Measurements from ENCODE around the gene AKR1B15. TPM values are rescaled to one million over a fixed set of nuclear protein-coding genes. Genes with fewer than 3 reads are reported as not detected.

AKR1B15 gene
- total RNA-seq, result under 1 TPM in 1 of 4 donors, not detected in 3; 0.17 TPM

DNA sequence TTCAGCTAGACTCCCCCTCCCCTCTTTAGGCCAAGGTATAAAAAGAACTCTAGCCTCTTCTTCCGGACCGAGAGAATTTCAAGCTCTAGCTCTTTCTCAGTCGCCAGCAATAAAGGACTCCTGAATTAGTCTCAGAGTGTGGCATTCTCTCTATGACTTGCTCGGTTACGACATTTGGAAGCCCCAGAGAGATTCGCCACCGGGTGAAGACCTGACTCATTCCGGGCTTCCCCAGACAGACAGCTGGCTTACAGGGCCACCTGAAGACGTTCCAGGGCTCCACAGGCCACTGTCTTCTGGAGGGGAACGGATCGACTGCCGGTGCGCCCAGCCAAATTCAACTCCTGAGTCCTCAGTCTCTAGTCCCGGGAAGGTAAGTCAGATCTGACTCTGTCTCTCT, at the start of gene AKR1B15:
TSS of gene AKR1B15 (plus strand) at position 234 of the 400 bp plus-strand sequence. CDS start 15,510 bp downstream, outside the sequence.
- intact Hi-C loops (cut with DNase I), result loop anchor here (5.0 to 10.0 kb wide), 2 partner anchors 58 to 114 kb away; no protein-coding TSS in a partner anchor
- Histone ChIP-seq H3K4me3 (peak within 1 kb of the TSS in 1 of 4 donors; percentile 45), H3K4me1 (peaks cover 0 to 8% (median 2%) of the 10 kb centered on the region in 4 donors), H3K27me3 (no peaks in the 10 kb centered on the region), H3K9me3 (no peaks in the 10 kb centered on the region), H3K27ac (replicated peaks in 1 of 4) (peak within 1 kb of the TSS in 2 of 4 donors; percentile 14 to 45), H3K36me3 (no peaks in the 10 kb centered on the region)
- 78% methylated on average over 12 of the region's 14 CpGs for WGBS
- TF ChIP-seq POLR2AphosphoS5 (IDR thresholded peaks at IDR 0.05), result no peak
- TF ChIP-seq EP300 (IDR thresholded peaks at IDR 0.05), result no peak
- TF ChIP-seq, protein P1, sequence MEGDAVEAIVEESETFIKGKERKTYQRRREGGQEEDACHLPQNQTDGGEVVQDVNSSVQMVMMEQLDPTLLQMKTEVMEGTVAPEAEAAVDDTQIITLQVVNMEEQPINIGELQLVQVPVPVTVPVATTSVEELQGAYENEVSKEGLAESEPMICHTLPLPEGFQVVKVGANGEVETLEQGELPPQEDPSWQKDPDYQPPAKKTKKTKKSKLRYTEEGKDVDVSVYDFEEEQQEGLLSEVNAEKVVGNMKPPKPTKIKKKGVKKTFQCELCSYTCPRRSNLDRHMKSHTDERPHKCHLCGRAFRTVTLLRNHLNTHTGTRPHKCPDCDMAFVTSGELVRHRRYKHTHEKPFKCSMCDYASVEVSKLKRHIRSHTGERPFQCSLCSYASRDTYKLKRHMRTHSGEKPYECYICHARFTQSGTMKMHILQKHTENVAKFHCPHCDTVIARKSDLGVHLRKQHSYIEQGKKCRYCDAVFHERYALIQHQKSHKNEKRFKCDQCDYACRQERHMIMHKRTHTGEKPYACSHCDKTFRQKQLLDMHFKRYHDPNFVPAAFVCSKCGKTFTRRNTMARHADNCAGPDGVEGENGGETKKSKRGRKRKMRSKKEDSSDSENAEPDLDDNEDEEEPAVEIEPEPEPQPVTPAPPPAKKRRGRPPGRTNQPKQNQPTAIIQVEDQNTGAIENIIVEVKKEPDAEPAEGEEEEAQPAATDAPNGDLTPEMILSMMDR (IDR thresholded peaks at IDR 0.05), result no peak
- TF ChIP-seq POLR2A (IDR thresholded peaks at IDR 0.05; ENCODE audit: low read depth), result no peak
- no peak for DNase-seq (ENCODE audit: extremely low spot score)

- Histone ChIP-seq H3K9me3 (no peaks in the 10 kb centered on the region), H3K27me3 (no peaks in the 10 kb centered on the region), H3K27ac (replicated peaks in 1 of 4) (no peak overlapping the region), H3K4me3 (no peak overlapping the region), H3K4me1 (peaks cover 0 to 5% (median 0%) of the 10 kb centered on the region in 4 donors), H3K36me3 (no peaks in the 10 kb centered on the region)
- 83% methylated on average over 2 of the region's 2 CpGs for WGBS
- intact Hi-C loops (cut with DNase I), result no loop called here
- TF ChIP-seq EP300 (IDR thresholded peaks at IDR 0.05) (no peak), POLR2AphosphoS5 (IDR thresholded peaks at IDR 0.05) (no peak), POLR2A (IDR thresholded peaks at IDR 0.05; ENCODE audit: low read depth) (no peak)
- TF ChIP-seq, protein P1 (IDR thresholded peaks at IDR 0.05), result no peak
- DNase-seq (ENCODE audit: extremely low spot score), result no peak
Observed at GRCh38 chr7:134500406-134500805, 48.5 kb upstream of the AKR1B15 start.

DNA sequence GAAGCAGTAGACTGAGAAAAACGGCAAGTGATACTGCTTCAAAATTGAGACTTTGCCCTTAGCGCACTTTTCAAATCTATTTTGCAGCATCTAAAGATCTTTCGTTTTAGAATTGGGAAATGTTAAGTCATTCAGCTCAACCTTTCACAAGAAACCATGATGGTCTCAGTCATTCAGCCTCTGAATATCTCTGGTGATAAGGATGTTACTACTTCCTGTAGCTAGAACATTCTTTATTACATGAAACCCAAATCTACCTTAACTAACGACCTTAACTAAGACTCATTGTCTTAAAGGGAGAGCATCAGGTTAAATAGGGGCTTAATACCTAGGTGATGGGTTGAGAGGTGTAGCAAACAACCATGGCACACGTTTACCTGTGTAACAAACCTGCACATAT, 47.9 kb upstream of the AKR1B15 start:
- Histone ChIP-seq H3K27me3 (no peaks in the 10 kb centered on the region), H3K27ac (replicated peaks in 1 of 4) (no peak overlapping the region), H3K36me3 (no peaks in the 10 kb centered on the region), H3K4me1 (peaks cover 0 to 5% (median 0%) of the 10 kb centered on the region in 4 donors), H3K4me3 (no peak overlapping the region), H3K9me3 (no peaks in the 10 kb centered on the region)
- 69% methylated on average over 5 of the region's 5 CpGs for WGBS
- TF ChIP-seq POLR2A (IDR thresholded peaks at IDR 0.05; ENCODE audit: low read depth) (no peak), EP300 (IDR thresholded peaks at IDR 0.05) (no peak), POLR2AphosphoS5 (IDR thresholded peaks at IDR 0.05) (no peak)
- TF ChIP-seq, protein P1 (IDR thresholded peaks at IDR 0.05), result no peak
- intact Hi-C loops (cut with DNase I), result no loop called here
- DNase-seq (ENCODE audit: extremely low spot score), result no peak

DNA sequence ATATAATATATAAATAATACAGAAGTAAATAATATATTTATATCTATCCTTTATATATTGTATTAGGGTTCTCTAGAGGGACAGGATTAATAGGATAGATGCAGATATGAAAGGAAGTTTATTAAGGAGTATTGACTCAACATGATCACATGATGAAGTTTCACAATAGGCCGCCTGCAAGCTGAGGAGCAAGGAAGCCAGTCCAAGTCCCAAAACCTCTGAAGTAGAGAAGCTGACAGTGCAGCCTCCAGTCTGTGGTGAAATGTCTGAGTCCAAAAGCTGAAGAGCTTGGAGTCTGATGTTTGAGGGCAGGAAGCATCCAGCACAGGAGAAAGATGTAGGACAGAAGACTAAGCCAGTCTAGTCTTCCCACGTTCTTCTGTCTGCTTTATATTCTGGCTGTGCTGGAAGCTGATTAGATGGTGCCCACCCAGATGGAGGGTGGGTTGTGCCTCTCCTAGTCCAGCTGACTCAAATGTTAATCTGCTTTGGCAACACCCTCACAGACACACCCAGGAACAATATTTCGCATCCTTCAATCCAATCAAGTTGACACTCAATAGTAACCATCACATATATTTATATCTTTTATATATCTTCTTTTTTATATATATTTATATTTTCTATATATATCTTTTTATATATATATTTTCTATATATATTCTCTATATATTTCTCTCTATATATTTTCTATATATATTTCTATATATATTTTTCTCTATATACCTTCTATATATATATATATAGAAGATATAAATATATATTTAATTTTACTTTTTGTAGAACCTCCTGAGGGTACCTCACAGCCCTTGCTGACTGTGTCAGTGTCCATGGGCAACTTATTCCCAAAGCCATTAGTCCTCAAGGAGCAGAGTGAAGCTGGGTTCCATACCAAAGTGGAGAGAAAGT, 46.2 kb upstream of the AKR1B15 start:
- DNase-seq (ENCODE audit: extremely low spot score), result no peak
- no peaks in the 10 kb centered on the region for H3K9me3 ChIP-seq
- no peak overlapping the region for H3K27ac ChIP-seq (replicated peaks in 1 of 4)
- H3K27me3 ChIP-seq, result no peaks in the 10 kb centered on the region
- no peak overlapping the region for H3K4me3 ChIP-seq
- H3K36me3 ChIP-seq, result no peaks in the 10 kb centered on the region
- peaks cover 0 to 5% (median 0%) of the 10 kb centered on the region in 4 donors for H3K4me1 ChIP-seq
- WGBS, result 57% methylated on average over 3 of the region's 3 CpGs
- intact Hi-C loops (cut with DNase I), result no loop called here
- no peak for TF ChIP-seq POLR2A (IDR thresholded peaks at IDR 0.05; ENCODE audit: low read depth)
- peak; percentile 31 to 35 for TF ChIP-seq POLR2AphosphoS5 (IDR thresholded peaks at IDR 0.05)

GRCh38 chr7:134504660-134505164, 44.2 kb upstream of the AKR1B15 start:
- Histone ChIP-seq H3K27ac (replicated peaks in 1 of 4) (no peak overlapping the region), H3K27me3 (no peaks in the 10 kb centered on the region), H3K36me3 (no peaks in the 10 kb centered on the region), H3K9me3 (no peaks in the 10 kb centered on the region), H3K4me1 (peaks cover 0 to 5% (median 0%) of the 10 kb centered on the region in 4 donors), H3K4me3 (no peak overlapping the region)
- intact Hi-C loops (cut with DNase I), result no loop called here
- WGBS, result 76% methylated on average over 3 of the region's 3 CpGs
- no peak for TF ChIP-seq POLR2A (IDR thresholded peaks at IDR 0.05; ENCODE audit: low read depth)
- TF ChIP-seq EP300 (IDR thresholded peaks at IDR 0.05), result no peak
- TF ChIP-seq, protein P1 (IDR thresholded peaks at IDR 0.05), result no peak
- TF ChIP-seq POLR2AphosphoS5 (IDR thresholded peaks at IDR 0.05), result no peak
- no peak for DNase-seq (ENCODE audit: extremely low spot score)

All from esophagus muscularis mucosa (tissue), 4 donors.